Measurements from ENCODE around the gene FAM161A.

The FAM161A gene

DNA sequence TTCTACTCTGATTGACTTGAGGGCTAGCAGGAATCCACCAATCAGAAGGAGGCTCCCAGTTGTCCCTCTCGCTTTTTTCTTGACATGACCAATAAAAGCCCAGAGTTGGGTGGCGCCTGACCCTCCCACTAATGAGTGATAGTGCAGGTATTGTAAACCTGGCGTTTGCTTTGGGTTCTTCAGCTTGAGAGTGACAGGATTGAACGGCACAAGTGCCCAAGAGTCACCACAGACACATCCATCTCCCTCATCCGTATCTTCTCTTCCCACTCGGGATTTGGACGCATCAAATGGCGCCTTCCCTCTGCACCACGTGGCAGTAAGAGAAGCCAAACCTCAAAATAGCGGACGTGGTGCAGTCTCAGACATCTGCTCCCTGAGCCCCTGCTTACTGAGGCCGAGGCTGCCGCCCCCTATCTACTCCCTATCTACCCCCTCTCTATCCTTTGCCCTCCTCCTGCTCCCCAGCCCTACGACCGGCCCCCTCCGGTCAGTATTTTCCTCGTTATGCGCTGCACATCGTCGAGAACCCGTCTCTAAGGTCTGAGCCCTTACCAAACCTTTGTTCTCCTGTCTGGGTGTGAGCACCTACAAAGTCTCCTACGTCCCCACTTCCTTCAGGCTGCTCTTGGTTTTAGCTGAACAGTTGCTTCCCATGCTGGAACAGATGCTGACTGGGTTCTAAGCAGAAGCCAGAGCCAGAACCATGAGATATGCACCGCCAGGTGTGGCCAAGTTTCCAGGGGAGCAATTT lies 881 bp upstream of the FAM161A start (continued):
- TF ChIP-seq, protein P1, sequence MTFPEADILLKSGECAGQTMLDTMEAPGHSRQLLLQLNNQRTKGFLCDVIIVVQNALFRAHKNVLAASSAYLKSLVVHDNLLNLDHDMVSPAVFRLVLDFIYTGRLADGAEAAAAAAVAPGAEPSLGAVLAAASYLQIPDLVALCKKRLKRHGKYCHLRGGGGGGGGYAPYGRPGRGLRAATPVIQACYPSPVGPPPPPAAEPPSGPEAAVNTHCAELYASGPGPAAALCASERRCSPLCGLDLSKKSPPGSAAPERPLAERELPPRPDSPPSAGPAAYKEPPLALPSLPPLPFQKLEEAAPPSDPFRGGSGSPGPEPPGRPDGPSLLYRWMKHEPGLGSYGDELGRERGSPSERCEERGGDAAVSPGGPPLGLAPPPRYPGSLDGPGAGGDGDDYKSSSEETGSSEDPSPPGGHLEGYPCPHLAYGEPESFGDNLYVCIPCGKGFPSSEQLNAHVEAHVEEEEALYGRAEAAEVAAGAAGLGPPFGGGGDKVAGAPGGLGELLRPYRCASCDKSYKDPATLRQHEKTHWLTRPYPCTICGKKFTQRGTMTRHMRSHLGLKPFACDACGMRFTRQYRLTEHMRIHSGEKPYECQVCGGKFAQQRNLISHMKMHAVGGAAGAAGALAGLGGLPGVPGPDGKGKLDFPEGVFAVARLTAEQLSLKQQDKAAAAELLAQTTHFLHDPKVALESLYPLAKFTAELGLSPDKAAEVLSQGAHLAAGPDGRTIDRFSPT (tag by site-specific recombination; IDR thresholded peaks at IDR 0.05): no peak
- TF ChIP-seq ZNF561 (tag by site-specific recombination; IDR thresholded peaks at IDR 0.05; ENCODE audit: borderline replicate concordance) (no peak; the same call in 1 of the 2 replicates), ZNF202 (tag by site-specific recombination; IDR thresholded peaks at IDR 0.05; ENCODE audit: borderline replicate concordance) (no peak), ZNF548 (tag by site-specific recombination; IDR thresholded peaks at IDR 0.05) (no peak), SP7 (tag by site-specific recombination; IDR thresholded peaks at IDR 0.05) (peak; percentile 40; the same call in 1 of the 2 replicates), KLF16 (tag by site-specific recombination; IDR thresholded peaks at IDR 0.05) (peak; percentile 79), ZNF48 (tag by site-specific recombination; IDR thresholded peaks at IDR 0.05) (no peak), ZNF350 (tag by site-specific recombination; IDR thresholded peaks at IDR 0.05) (no peak), OVOL3 (tag by site-specific recombination; IDR thresholded peaks at IDR 0.05) (no peak), ZNF629 (tag by site-specific recombination; IDR thresholded peaks at IDR 0.05) (no peak), ZNF366 (tag by site-specific recombination; conservative IDR thresholded peaks at IDR 0.05) (peak; percentile 67), ZNF266 (tag by site-specific recombination; IDR thresholded peaks at IDR 0.05; ENCODE audit: low read depth) (no peak), SETDB1 (IDR thresholded peaks at IDR 0.05; ENCODE audit: insufficient read length, low read length) (no peak), ZNF211 (tag by site-specific recombination; IDR thresholded peaks at IDR 0.05; ENCODE audit: low read depth) (no peak), ZNF843 (tag by site-specific recombination; IDR thresholded peaks at IDR 0.05) (no peak), SCRT2 (tag by site-specific recombination; IDR thresholded peaks at IDR 0.05) (no peak), MYNN (tag by site-specific recombination; IDR thresholded peaks at IDR 0.05; ENCODE audit: borderline replicate concordance) (no peak), ZNF223 (tag by site-specific recombination; IDR thresholded peaks at IDR 0.05) (no peak), ZNF701 (tag by site-specific recombination; IDR thresholded peaks at IDR 0.05) (no peak), ZNF514 (tag by site-specific recombination; IDR thresholded peaks at IDR 0.05) (no peak)
- TF ChIP-seq, protein P2, sequence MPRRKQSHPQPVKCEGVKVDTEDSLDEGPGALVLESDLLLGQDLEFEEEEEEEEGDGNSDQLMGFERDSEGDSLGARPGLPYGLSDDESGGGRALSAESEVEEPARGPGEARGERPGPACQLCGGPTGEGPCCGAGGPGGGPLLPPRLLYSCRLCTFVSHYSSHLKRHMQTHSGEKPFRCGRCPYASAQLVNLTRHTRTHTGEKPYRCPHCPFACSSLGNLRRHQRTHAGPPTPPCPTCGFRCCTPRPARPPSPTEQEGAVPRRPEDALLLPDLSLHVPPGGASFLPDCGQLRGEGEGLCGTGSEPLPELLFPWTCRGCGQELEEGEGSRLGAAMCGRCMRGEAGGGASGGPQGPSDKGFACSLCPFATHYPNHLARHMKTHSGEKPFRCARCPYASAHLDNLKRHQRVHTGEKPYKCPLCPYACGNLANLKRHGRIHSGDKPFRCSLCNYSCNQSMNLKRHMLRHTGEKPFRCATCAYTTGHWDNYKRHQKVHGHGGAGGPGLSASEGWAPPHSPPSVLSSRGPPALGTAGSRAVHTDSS (tag by site-specific recombination; IDR thresholded peaks at IDR 0.05): no peak
- TF ChIP-seq, protein P3, sequence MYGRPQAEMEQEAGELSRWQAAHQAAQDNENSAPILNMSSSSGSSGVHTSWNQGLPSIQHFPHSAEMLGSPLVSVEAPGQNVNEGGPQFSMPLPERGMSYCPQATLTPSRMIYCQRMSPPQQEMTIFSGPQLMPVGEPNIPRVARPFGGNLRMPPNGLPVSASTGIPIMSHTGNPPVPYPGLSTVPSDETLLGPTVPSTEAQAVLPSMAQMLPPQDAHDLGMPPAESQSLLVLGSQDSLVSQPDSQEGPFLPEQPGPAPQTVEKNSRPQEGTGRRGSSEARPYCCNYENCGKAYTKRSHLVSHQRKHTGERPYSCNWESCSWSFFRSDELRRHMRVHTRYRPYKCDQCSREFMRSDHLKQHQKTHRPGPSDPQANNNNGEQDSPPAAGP (tag by site-specific recombination; IDR thresholded peaks at IDR 0.05): peak; percentile 53
- TF ChIP-seq, protein P4, sequence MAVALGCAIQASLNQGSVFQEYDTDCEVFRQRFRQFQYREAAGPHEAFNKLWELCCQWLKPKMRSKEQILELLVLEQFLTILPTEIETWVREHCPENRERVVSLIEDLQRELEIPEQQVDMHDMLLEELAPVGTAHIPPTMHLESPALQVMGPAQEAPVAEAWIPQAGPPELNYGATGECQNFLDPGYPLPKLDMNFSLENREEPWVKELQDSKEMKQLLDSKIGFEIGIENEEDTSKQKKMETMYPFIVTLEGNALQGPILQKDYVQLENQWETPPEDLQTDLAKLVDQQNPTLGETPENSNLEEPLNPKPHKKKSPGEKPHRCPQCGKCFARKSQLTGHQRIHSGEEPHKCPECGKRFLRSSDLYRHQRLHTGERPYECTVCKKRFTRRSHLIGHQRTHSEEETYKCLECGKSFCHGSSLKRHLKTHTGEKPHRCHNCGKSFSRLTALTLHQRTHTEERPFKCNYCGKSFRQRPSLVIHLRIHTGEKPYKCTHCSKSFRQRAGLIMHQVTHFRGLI (tag by site-specific recombination; IDR thresholded peaks at IDR 0.05): no peak
- TF ChIP-seq, protein P5, sequence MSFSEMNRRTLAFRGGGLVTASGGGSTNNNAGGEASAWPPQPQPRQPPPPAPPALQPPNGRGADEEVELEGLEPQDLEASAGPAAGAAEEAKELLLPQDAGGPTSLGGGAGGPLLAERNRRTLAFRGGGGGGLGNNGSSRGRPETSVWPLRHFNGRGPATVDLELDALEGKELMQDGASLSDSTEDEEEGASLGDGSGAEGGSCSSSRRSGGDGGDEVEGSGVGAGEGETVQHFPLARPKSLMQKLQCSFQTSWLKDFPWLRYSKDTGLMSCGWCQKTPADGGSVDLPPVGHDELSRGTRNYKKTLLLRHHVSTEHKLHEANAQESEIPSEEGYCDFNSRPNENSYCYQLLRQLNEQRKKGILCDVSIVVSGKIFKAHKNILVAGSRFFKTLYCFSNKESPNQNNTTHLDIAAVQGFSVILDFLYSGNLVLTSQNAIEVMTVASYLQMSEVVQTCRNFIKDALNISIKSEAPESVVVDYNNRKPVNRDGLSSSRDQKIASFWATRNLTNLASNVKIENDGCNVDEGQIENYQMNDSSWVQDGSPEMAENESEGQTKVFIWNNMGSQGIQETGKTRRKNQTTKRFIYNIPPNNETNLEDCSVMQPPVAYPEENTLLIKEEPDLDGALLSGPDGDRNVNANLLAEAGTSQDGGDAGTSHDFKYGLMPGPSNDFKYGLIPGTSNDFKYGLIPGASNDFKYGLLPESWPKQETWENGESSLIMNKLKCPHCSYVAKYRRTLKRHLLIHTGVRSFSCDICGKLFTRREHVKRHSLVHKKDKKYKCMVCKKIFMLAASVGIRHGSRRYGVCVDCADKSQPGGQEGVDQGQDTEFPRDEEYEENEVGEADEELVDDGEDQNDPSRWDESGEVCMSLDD (tag by site-specific recombination; IDR thresholded peaks at IDR 0.05): peak; percentile 50; the same call in 1 of the 2 replicates
- TF ChIP-seq, protein P6, sequence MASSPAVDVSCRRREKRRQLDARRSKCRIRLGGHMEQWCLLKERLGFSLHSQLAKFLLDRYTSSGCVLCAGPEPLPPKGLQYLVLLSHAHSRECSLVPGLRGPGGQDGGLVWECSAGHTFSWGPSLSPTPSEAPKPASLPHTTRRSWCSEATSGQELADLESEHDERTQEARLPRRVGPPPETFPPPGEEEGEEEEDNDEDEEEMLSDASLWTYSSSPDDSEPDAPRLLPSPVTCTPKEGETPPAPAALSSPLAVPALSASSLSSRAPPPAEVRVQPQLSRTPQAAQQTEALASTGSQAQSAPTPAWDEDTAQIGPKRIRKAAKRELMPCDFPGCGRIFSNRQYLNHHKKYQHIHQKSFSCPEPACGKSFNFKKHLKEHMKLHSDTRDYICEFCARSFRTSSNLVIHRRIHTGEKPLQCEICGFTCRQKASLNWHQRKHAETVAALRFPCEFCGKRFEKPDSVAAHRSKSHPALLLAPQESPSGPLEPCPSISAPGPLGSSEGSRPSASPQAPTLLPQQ (tag by site-specific recombination; IDR thresholded peaks at IDR 0.05): no peak

Data from HEK293 (cell line).